ENCODE results near the gene FOXP1. TPM values are rescaled to one million over a fixed set of nuclear protein-coding genes. Genes with fewer than 3 reads are reported as not detected.

FOXP1 gene
- total and polyA plus RNA-seq, 2 of the 8 experiments (the other 6 are each of a cell fraction or from before 2014, with no cell fraction given), result 13.9 to 25.4 TPM

DNA sequence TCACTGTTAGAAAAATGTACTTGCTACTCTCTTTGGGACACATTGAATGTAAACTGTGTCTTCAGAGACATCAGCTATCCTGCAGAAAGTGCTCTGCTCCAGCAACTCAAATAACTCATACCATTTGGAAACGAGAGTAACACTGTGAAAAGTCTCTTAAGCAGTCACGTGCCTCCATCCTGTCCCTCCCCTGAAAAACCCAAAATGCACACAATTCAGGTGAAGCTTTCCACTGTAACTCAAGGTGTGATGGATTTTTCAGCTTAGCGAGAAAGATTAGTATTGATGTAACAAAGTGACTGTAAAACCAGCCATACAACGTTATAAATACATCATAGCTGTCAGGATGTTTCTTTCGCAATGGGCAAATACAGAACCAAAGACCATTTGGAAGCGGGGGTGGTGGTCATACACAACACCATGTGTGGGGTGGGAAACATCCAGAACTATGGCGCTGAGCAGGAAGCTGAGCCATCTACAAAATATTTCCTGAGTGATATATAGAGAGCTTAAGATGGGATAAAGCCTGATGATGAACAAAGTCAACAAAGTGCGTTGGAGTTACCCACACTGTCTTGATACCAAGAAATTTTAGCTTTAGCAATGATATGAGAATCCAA is 332.3 kb downstream of the FOXP1 start (continued):
- TF ChIP-seq CHD7 (IDR thresholded peaks at IDR 0.05; ENCODE audit: insufficient replicate concordance, low read length) (no peak), KDM4A (IDR thresholded peaks at IDR 0.05; ENCODE audit: low read depth, low read length, severe bottlenecking) (no peak), CTCF (IDR thresholded peaks at IDR 0.05; ENCODE audit: control extremely low read depth in 1 of 3, insufficient read depth in 1 of 3, low read depth in 1 of 3, low read length in 3 of 3) (no peak)

Measured in H1 (cell line).